ENCODE measurements around the gene CERS6.

The CERS6 gene

GRCh38 chr2:168465594-168465993 is 9.5 kb downstream of the CERS6 start:
- ATAC-seq (replicated peaks) (no peak), DNase-seq (no peak)
- Mint-ChIP-seq H3K27ac (no peak overlapping the region), H3K9me3 (no peaks in the 10 kb centered on the region), H3K4me1 (ENCODE audit: low read depth in 2 of 2) (peaks cover 9 to 22% of the 10 kb centered on the region in 2 donors), H3K4me3 (no peak overlapping the region), H3K27me3 (no peaks in the 10 kb centered on the region), H3K36me3 (ENCODE audit: insufficient read depth) (no peaks in the 10 kb centered on the region)

- Mint-ChIP-seq H3K27me3 (no peaks in the 10 kb centered on the region), H3K4me3 (peak overlapping the region in 1 of 2 donors; percentile 2), H3K9me3 (no peaks in the 10 kb centered on the region), H3K27ac (peak overlapping the region in 1 of 2 donors; percentile 25), H3K4me1 (ENCODE audit: low read depth in 2 of 2) (peaks cover 9 to 20% of the 10 kb centered on the region in 2 donors), H3K36me3 (ENCODE audit: insufficient read depth) (no peaks in the 10 kb centered on the region)
- no peak for DNase-seq
- ATAC-seq (replicated peaks), result no peak
These were observed 10.2 kb downstream of the CERS6 start for GRCh38 chr2:168466190-168466737.

- peak overlapping the region in 1 of 2 donors; percentile 2 for H3K4me3 Mint-ChIP-seq
- H3K36me3 Mint-ChIP-seq (ENCODE audit: insufficient read depth), result no peaks in the 10 kb centered on the region
- no peaks in the 10 kb centered on the region for H3K27me3 Mint-ChIP-seq
- DNase-seq, result no peak
- peak overlapping the region in 1 of 2 donors; percentile 25 for H3K27ac Mint-ChIP-seq
- no peak for ATAC-seq (replicated peaks)
- peaks cover 9 to 20% of the 10 kb centered on the region in 2 donors for H3K4me1 Mint-ChIP-seq (ENCODE audit: low read depth in 2 of 2)
- no peaks in the 10 kb centered on the region for H3K9me3 Mint-ChIP-seq
These were observed 10.9 kb downstream of the CERS6 start for GRCh38 chr2:168466834-168467565.

- Mint-ChIP-seq H3K4me3 (no peak overlapping the region), H3K27ac (no peak overlapping the region), H3K4me1 (ENCODE audit: low read depth in 2 of 2) (peaks cover 9 to 20% of the 10 kb centered on the region in 2 donors), H3K27me3 (no peaks in the 10 kb centered on the region), H3K9me3 (no peaks in the 10 kb centered on the region), H3K36me3 (ENCODE audit: insufficient read depth) (no peaks in the 10 kb centered on the region)
- DNase-seq, result no peak
- ATAC-seq (replicated peaks), result no peak
These were observed 11.7 kb downstream of the CERS6 start for GRCh38 chr2:168467729-168468128.

- no peak for ATAC-seq (replicated peaks)
- Mint-ChIP-seq H3K9me3 (no peaks in the 10 kb centered on the region), H3K27ac (no peak overlapping the region), H3K36me3 (ENCODE audit: insufficient read depth) (no peaks in the 10 kb centered on the region), H3K27me3 (no peaks in the 10 kb centered on the region), H3K4me1 (ENCODE audit: low read depth in 2 of 2) (peaks cover 9 to 20% of the 10 kb centered on the region in 2 donors), H3K4me3 (no peak overlapping the region)
- no peak for DNase-seq
These were observed 12.3 kb downstream of the CERS6 start for GRCh38 chr2:168468354-168468753.

- Mint-ChIP-seq H3K27ac (no peak overlapping the region), H3K27me3 (no peaks in the 10 kb centered on the region), H3K4me3 (no peak overlapping the region), H3K36me3 (ENCODE audit: insufficient read depth) (no peaks in the 10 kb centered on the region), H3K9me3 (no peaks in the 10 kb centered on the region), H3K4me1 (ENCODE audit: low read depth in 2 of 2) (peaks cover 9 to 20% of the 10 kb centered on the region in 2 donors)
- DNase-seq, result no peak
- ATAC-seq (replicated peaks), result peak; percentile 29
These were observed 13.4 kb downstream of the CERS6 start for GRCh38 chr2:168469281-168469988.

GRCh38 chr2:168470320-168471162 is 14.5 kb downstream of the CERS6 start:
- no peak overlapping the region for H3K4me3 Mint-ChIP-seq
- peak; percentile 19 for ATAC-seq (replicated peaks)
- no peaks in the 10 kb centered on the region for H3K36me3 Mint-ChIP-seq (ENCODE audit: insufficient read depth)
- H3K9me3 Mint-ChIP-seq, result no peaks in the 10 kb centered on the region
- H3K4me1 Mint-ChIP-seq (ENCODE audit: low read depth in 2 of 2), result peaks cover 9 to 20% of the 10 kb centered on the region in 2 donors
- H3K27me3 Mint-ChIP-seq, result no peaks in the 10 kb centered on the region
- no peak for DNase-seq
- H3K27ac Mint-ChIP-seq, result no peak overlapping the region

- no peaks in the 10 kb centered on the region for H3K9me3 Mint-ChIP-seq
These were observed 15.0 kb downstream of the CERS6 start for GRCh38 chr2:168471163-168471475.

GRCh38 chr2:168475636-168476035 is 19.6 kb downstream of the CERS6 start:
- H3K9me3 Mint-ChIP-seq, result no peaks in the 10 kb centered on the region
- DNase-seq (no peak), ATAC-seq (replicated peaks) (no peak)
- H3K27me3 Mint-ChIP-seq, result no peaks in the 10 kb centered on the region
- H3K4me1 Mint-ChIP-seq (ENCODE audit: low read depth in 2 of 2), result peaks cover 0 to 2% of the 10 kb centered on the region in 2 donors
- H3K4me3 Mint-ChIP-seq, result no peak overlapping the region
- H3K36me3 Mint-ChIP-seq (ENCODE audit: insufficient read depth), result peaks cover 2% of the 10 kb centered on the region
- no peak overlapping the region for H3K27ac Mint-ChIP-seq

More at GRCh38 chr2:168471163-168471475, 15.0 kb downstream of the CERS6 start:
- DNase-seq (no peak), ATAC-seq (replicated peaks) (no peak)
- Mint-ChIP-seq H3K27me3 (no peaks in the 10 kb centered on the region), H3K4me1 (ENCODE audit: low read depth in 2 of 2) (peaks cover 9 to 18% of the 10 kb centered on the region in 2 donors), H3K27ac (no peak overlapping the region), H3K36me3 (ENCODE audit: insufficient read depth) (no peaks in the 10 kb centered on the region), H3K4me3 (no peak overlapping the region)

- Mint-ChIP-seq H3K9me3 (no peaks in the 10 kb centered on the region), H3K27me3 (no peaks in the 10 kb centered on the region), H3K4me3 (no peak overlapping the region), H3K4me1 (ENCODE audit: low read depth in 2 of 2) (peaks cover 0 to 2% of the 10 kb centered on the region in 2 donors), H3K27ac (no peak overlapping the region), H3K36me3 (ENCODE audit: insufficient read depth) (peaks cover 3% of the 10 kb centered on the region)
- ATAC-seq (replicated peaks) (no peak), DNase-seq (no peak)
These were observed 22.1 kb downstream of the CERS6 start for GRCh38 chr2:168478206-168478605.

GRCh38 chr2:168480356-168480755 is 24.3 kb downstream of the CERS6 start:
- H3K27me3 Mint-ChIP-seq, result no peaks in the 10 kb centered on the region
- H3K36me3 Mint-ChIP-seq (ENCODE audit: insufficient read depth), result peaks cover 3% of the 10 kb centered on the region
- no peak overlapping the region for H3K27ac Mint-ChIP-seq
- peaks cover 0 to 2% of the 10 kb centered on the region in 2 donors for H3K4me1 Mint-ChIP-seq (ENCODE audit: low read depth in 2 of 2)
- no peak for DNase-seq
- ATAC-seq (replicated peaks), result no peak
- H3K9me3 Mint-ChIP-seq, result no peaks in the 10 kb centered on the region
- H3K4me3 Mint-ChIP-seq, result no peak overlapping the region

GRCh38 chr2:168480825-168481585 is 24.9 kb downstream of the CERS6 start:
- no peak for ATAC-seq (replicated peaks)
- peaks cover 0 to 2% of the 10 kb centered on the region in 2 donors for H3K4me1 Mint-ChIP-seq (ENCODE audit: low read depth in 2 of 2)
- DNase-seq, result no peak
- no peak overlapping the region for H3K27ac Mint-ChIP-seq
- no peaks in the 10 kb centered on the region for H3K9me3 Mint-ChIP-seq
- H3K36me3 Mint-ChIP-seq (ENCODE audit: insufficient read depth), result peaks cover 3% of the 10 kb centered on the region
- no peak overlapping the region for H3K4me3 Mint-ChIP-seq
- H3K27me3 Mint-ChIP-seq, result no peaks in the 10 kb centered on the region

GRCh38 chr2:168482269-168482668 is 26.2 kb downstream of the CERS6 start:
- H3K27ac Mint-ChIP-seq, result no peak overlapping the region
- H3K4me1 Mint-ChIP-seq (ENCODE audit: low read depth in 2 of 2), result peaks cover 0 to 2% of the 10 kb centered on the region in 2 donors
- ATAC-seq (replicated peaks) (no peak), DNase-seq (no peak)
- no peaks in the 10 kb centered on the region for H3K27me3 Mint-ChIP-seq
- H3K9me3 Mint-ChIP-seq, result no peaks in the 10 kb centered on the region
- peaks cover 3% of the 10 kb centered on the region for H3K36me3 Mint-ChIP-seq (ENCODE audit: insufficient read depth)
- no peak overlapping the region for H3K4me3 Mint-ChIP-seq
